OCI-LY3 (cell line): ENCODE measurements around the gene ERP44.
"Not testable (repeated sequence)": the region's sequence is repeated elsewhere in the genome, so short reads cannot be mapped to it uniquely, and the experiment has no call there.

Experiments
- EZH2phosphoT487 ChIP-seq: fragments of 200-600 bp; shearing (Covaris generic); IDR thresholded peaks from 2 replicates; pipeline ENCODE4 v1.6.1; 2018; ENCODE audit warnings: antibody characterized with exemption, mixed run types, low read depth
- TF ChIP-seq, protein P1 (sequence below): fragments of 200-600, 300-600 bp; sonication (generic); IDR thresholded peaks from 2 replicates; pipeline ENCODE4 v1.5.1; 2014; ENCODE audit warnings: antibody characterized with exemption, low read length, low read depth

DNA sequence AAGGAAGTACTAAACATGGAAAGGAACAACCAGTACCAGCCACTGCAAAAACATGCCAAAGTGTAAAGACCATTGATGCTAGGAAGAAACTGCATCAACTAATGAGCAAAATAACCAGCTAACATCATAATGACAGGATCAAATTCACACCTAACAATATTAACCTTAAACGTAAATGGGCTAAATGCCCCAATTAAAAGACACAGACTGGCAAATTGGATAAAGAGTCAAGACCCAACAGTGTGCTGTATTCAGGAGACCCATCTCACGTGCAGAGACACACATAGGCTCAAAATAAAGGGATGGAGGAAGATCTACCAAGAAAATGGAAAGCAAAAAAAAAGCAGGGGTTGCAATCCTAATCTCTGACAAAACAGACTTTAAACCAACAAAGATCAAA is 108.3 kb downstream of the ERP44 start:
- TF ChIP-seq, protein P1, sequence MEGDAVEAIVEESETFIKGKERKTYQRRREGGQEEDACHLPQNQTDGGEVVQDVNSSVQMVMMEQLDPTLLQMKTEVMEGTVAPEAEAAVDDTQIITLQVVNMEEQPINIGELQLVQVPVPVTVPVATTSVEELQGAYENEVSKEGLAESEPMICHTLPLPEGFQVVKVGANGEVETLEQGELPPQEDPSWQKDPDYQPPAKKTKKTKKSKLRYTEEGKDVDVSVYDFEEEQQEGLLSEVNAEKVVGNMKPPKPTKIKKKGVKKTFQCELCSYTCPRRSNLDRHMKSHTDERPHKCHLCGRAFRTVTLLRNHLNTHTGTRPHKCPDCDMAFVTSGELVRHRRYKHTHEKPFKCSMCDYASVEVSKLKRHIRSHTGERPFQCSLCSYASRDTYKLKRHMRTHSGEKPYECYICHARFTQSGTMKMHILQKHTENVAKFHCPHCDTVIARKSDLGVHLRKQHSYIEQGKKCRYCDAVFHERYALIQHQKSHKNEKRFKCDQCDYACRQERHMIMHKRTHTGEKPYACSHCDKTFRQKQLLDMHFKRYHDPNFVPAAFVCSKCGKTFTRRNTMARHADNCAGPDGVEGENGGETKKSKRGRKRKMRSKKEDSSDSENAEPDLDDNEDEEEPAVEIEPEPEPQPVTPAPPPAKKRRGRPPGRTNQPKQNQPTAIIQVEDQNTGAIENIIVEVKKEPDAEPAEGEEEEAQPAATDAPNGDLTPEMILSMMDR = not testable (repeated sequence)
- not testable (repeated sequence) for TF ChIP-seq EZH2phosphoT487
